Epithelial cell of esophagus (primary cell): ENCODE results near the gene TOP2A.

Experiments used
- DNase-seq: peaks from one replicate; pipeline ENCODE4 v3.0.0; 2010; ENCODE audit warnings: low read depth
- H3K4me3 ChIP-seq: 2 replicates; pipeline ENCODE4 v1.5.1; 2011; ENCODE audit warnings: mild to moderate bottlenecking, low read length, control low read depth
- CTCF ChIP-seq: IDR thresholded peaks from 2 replicates; pipeline ENCODE4 v1.5.1; 2011; ENCODE audit warnings: low read depth, mild to moderate bottlenecking, low read length, control low read depth, inconsistent platforms; ENCODE audit not compliant: insufficient read depth; ENCODE audit errors: missing control alignments

The TOP2A gene

GRCh38 chr17:40437095-40437732, 19.5 kb upstream of the TOP2A start:
- TF ChIP-seq CTCF = no peak
- DNase-seq = no peak
- no peak overlapping the region for H3K4me3 ChIP-seq

DNA sequence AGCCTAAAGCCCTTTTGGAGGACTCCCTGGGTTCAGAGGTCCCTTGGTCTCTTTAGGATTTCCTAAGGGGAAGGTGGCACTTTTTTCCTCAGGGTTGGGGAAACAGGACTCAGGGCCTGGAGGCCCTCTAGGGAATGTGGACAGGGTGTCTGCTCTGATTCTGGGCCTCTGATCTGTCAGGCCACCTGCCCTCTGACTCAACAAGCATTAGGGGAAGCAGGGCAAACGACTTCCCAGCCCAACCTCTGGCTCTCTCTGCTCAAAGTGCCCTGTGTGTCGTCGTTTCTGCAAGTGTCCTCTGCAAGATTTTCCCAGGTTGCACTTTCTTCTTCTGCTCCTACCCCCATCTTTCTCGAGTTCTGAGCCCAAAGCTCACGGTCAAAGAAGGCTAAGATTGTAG, 18.9 kb upstream of the TOP2A start:
- no peak for TF ChIP-seq CTCF
- no peak overlapping the region for H3K4me3 ChIP-seq
- no peak for DNase-seq

- TF ChIP-seq CTCF = peak; percentile 71
- DNase-seq = peak; percentile 27
- no peak overlapping the region for H3K4me3 ChIP-seq
Observed at GRCh38 chr17:40433551-40434415, 16.1 kb upstream of the TOP2A start.

- no peak overlapping the region for H3K4me3 ChIP-seq
- no peak for DNase-seq
- TF ChIP-seq CTCF = no peak
Observed at GRCh38 chr17:40432864-40433528, 15.3 kb upstream of the TOP2A start.

DNA sequence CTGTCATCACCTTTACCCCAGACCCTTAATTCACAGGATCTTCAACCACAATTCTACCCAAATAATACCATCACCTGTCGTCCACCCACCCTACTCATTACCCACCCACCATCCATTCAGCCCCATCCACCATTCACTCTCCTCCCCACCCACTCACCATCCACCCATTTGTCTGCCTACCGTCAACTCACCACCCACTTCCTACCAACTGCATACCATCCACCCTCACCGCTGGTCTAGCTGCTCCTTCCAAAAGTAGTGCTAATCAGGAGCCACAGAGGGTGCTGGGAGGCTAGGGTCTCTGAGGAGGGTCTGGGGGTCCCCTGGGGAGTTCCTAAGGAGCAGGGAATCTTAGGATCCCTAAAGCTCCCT, 13.5 kb upstream of the TOP2A start:
- no peak for DNase-seq
- H3K4me3 ChIP-seq = no peak overlapping the region
- TF ChIP-seq CTCF = no peak

- no peak for TF ChIP-seq CTCF
Observed at GRCh38 chr17:40430272-40431230, 12.9 kb upstream of the TOP2A start.

More at GRCh38 chr17:40430272-40431230, 12.9 kb upstream of the TOP2A start:
- no peak overlapping the region for H3K4me3 ChIP-seq
- DNase-seq = no peak
